NB4 (cell line): ENCODE measurements around the gene SHKBP1.

ENCODE experiments used
- DNase-seq: peaks from one replicate; pipeline ENCODE4 v3.0.0; 2010; ENCODE audit warnings: low read depth
- H3K4me3 ChIP-seq: one replicate; pipeline ENCODE4 v1.5.1; 2011; ENCODE audit warnings: mild to moderate bottlenecking, low read depth, low read length, moderate library complexity
- CTCF ChIP-seq: IDR thresholded peaks from one replicate; pipeline ENCODE4 v1.5.1; 2012; ENCODE audit warnings: low read depth, low read length
- MYC ChIP-seq: IDR thresholded peaks from 2 replicates; pipeline ENCODE4 v1.6.1; 2011; ENCODE audit warnings: low read depth, low read length
- POLR2A ChIP-seq: IDR thresholded peaks from 2 replicates; pipeline ENCODE4 v1.6.1; 2011; ENCODE audit warnings: mild to moderate bottlenecking; ENCODE audit not compliant: insufficient read length; ENCODE audit errors: extremely low read depth
- TF ChIP-seq, protein P1 (sequence below): IDR thresholded peaks from 2 replicates; pipeline ENCODE4 v1.6.1; 2011; ENCODE audit warnings: low read depth, low read length

The SHKBP1 gene

DNA sequence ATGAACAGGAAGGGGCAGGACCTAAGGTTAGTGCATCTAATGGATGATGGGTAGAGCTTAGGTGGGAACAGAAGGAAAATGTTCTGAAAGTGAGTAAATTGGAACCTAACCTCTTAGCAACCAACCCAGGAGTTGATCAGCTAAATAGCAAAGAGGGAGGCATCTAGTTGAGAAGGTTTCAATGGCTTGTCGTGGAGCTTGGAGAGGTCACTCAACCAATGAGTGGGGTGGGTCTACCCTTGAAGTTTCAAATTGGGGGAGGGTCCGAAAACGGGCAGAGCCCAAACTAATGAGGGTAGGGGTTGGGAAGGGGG, 5.7 kb upstream of the SHKBP1 start:
- DNase-seq = no peak
- TF ChIP-seq POLR2A = no peak
- TF ChIP-seq MYC = no peak
- TF ChIP-seq, protein P1, sequence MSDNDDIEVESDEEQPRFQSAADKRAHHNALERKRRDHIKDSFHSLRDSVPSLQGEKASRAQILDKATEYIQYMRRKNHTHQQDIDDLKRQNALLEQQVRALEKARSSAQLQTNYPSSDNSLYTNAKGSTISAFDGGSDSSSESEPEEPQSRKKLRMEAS = no peak
- no peak for TF ChIP-seq CTCF
- no peak overlapping the region for H3K4me3 ChIP-seq

DNA sequence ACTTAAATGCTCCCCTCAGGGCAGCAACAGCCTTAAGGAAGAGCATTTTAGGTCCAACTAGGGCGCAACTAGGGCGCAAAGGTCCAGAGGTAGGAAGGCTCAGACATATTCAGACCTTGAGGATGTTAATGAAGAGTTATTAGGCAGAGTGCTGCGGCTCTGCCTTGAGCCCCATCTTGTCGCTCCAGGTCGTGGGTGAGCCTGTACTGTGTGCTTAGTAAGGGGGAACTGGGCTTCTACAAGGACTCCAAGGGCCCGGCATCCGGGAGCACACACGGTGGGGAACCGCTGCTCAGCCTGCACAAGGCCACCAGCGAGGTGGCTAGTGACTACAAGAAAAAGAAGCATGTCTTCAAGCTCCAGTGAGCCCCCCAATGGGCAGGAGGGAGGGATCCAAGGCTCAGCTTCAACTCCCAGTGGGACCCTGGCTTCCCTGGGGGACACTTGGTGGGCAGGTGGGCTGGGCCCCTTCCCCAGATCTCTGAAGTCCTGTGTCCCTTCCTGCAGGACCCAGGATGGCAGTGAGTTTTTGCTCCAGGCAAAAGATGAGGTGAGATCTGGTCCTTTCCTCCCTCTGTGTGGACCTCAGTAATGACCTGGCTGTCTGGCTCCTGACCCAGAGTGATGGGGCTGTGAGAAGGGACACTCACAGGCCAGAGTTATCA, 4.7 kb upstream of the SHKBP1 start:
- DNase-seq = no peak
- TF ChIP-seq POLR2A = no peak
- no peak for TF ChIP-seq CTCF
- no peak for TF ChIP-seq MYC
- TF ChIP-seq, protein P1 = no peak

DNA sequence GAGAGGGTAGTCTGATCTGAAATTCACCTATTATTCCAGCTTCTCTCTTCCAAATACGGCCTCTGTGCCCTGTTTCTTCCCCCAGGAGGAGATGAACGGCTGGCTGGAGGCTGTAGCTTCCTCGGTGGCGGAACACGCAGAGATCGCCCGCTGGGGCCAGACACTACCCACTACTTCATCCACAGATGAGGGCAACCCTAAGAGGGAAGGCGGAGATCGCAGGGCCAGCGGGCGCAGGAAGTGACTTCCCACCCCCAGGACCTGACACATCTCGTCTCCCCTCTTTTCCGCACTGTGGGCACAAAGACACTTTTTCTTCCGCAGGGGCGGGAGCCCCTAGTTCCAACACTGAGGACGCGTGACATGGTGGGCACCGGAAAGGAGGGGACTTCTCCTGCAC, 1.3 kb upstream of the SHKBP1 start:
- no peak for TF ChIP-seq POLR2A
- no peak for DNase-seq
- H3K4me3 ChIP-seq = no peak overlapping the region

More for the DNA sequence above, 4.7 kb upstream of the SHKBP1 start:
- H3K4me3 ChIP-seq = no peak overlapping the region

DNA sequence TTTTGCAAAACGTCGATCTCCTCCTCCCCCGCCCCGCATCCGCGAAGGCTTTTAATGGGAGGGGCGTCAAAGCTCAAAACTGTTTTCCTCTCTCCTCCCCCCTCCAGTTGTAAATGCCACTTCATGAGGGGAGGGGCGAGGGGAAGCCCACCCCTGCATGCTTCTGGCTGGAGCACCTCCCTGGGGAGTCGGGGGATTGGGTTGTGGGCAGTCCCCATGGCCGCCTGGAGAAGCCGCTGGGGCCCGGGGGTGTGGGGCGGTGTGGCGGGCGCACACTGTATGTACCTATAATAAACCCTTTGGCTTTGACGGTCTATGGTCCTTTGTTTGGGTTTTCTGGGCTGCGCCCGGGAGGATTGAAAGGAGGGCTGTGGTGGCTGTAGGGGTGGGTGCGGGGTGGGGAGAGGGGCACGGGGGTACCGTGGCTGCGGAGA, 505 bp upstream of the SHKBP1 start:
- TF ChIP-seq MYC = no peak
- TF ChIP-seq, protein P1 = no peak
- TF ChIP-seq CTCF = no peak
- no peak for TF ChIP-seq POLR2A
- DNase-seq = peak; percentile 76
- peak overlapping the region; percentile 65 for H3K4me3 ChIP-seq

- no peak for TF ChIP-seq CTCF
- TF ChIP-seq MYC = no peak
- no peak for TF ChIP-seq POLR2A
- TF ChIP-seq, protein P1 = no peak
- DNase-seq = peak; percentile 83
- H3K4me3 ChIP-seq = no peak overlapping the region
Measured at GRCh38 chr19:40578442-40578908, 1.8 kb downstream of the SHKBP1 start.

- no peak overlapping the region for H3K4me3 ChIP-seq
- DNase-seq = no peak
- no peak for TF ChIP-seq CTCF
- no peak for TF ChIP-seq MYC
- TF ChIP-seq, protein P1 = no peak
- TF ChIP-seq POLR2A = no peak
Measured at GRCh38 chr19:40580619-40581018, 3.9 kb downstream of the SHKBP1 start.
